Stimulated activated naive CD8-positive, alpha-beta T cell treated with anti-CD3 and anti-CD28 coated beads, Interleukin-15, Interleukin-2, amounts not matched to agents 100 U/mL and 50 U/mL, for 24 hours (primary cell): Measurements from ENCODE around the gene CDC25A.
"Not testable (repeated sequence)": the region's sequence is repeated elsewhere in the genome, so short reads cannot be mapped to it uniquely, and the experiment has no call there.

ENCODE experiments used
- ATAC-seq: fragments of 150-1000 bp; cut with Tn5 transposase; one replicate; pipeline ENCODE4 v1.10.0; 2021
- DNase-seq: peaks from one replicate; pipeline ENCODE4 v3.0.0; 2021

CDC25A gene

GRCh38 chr3:48188266-48189201, at the start of gene CDC25A:
CDC25A (minus strand) TSS chr3:48188417; CDS start chr3:48187947, 470 bp downstream.
- peak; percentile 99 for ATAC-seq
- DNase-seq: peak; percentile 93

- no peak for DNase-seq
- ATAC-seq: no peak
Measured at GRCh38 chr3:48236531-48236930, 48.3 kb upstream of the CDC25A start.

GRCh38 chr3:48233542-48233941, 45.3 kb upstream of the CDC25A start:
- DNase-seq (no peak), ATAC-seq (no peak)

- peak; percentile 99 for ATAC-seq
- peak; percentile 72 for DNase-seq
Measured at GRCh38 chr3:48232734-48233133, 44.5 kb upstream of the CDC25A start.

- ATAC-seq (no peak), DNase-seq (no peak)
Measured at GRCh38 chr3:48232232-48232631, 44.0 kb upstream of the CDC25A start.

GRCh38 chr3:48226939-48227338, 38.7 kb upstream of the CDC25A start:
- no peak for DNase-seq
- ATAC-seq: no peak

GRCh38 chr3:48225587-48225986, 37.4 kb upstream of the CDC25A start:
- DNase-seq: no peak
- no peak for ATAC-seq

- DNase-seq (no peak), ATAC-seq (peak; percentile 15)
Measured at GRCh38 chr3:48222616-48223513, 34.6 kb upstream of the CDC25A start, which contains the start of gene CAMP. CAMP (plus strand) TSS chr3:48223495; CDS start chr3:48223512, 17 bp downstream.

- ATAC-seq (no peak), DNase-seq (no peak)
Measured at GRCh38 chr3:48220746-48221145, 32.5 kb upstream of the CDC25A start.

GRCh38 chr3:48219543-48219942, 31.3 kb upstream of the CDC25A start:
- no peak for ATAC-seq
- DNase-seq: no peak

- no peak for DNase-seq
- no peak for ATAC-seq
Measured at GRCh38 chr3:48218537-48218936, 30.3 kb upstream of the CDC25A start.

GRCh38 chr3:48217449-48217848, 29.2 kb upstream of the CDC25A start:
- ATAC-seq (no peak), DNase-seq (no peak)

- no peak for DNase-seq
- no peak for ATAC-seq
Measured at GRCh38 chr3:48215876-48216275, 27.7 kb upstream of the CDC25A start.

GRCh38 chr3:48215466-48215865, 27.2 kb upstream of the CDC25A start:
- ATAC-seq (no peak), DNase-seq (no peak)

- DNase-seq: no peak
- no peak for ATAC-seq
Measured at GRCh38 chr3:48215019-48215418, 26.8 kb upstream of the CDC25A start.

GRCh38 chr3:48214225-48214624, 26.0 kb upstream of the CDC25A start:
- no peak for ATAC-seq
- no peak for DNase-seq

GRCh38 chr3:48211776-48212175, 23.6 kb upstream of the CDC25A start:
- not testable (repeated sequence) for DNase-seq, ATAC-seq

- DNase-seq, ATAC-seq: not testable (repeated sequence)
Measured at GRCh38 chr3:48210534-48210933, 22.3 kb upstream of the CDC25A start.

GRCh38 chr3:48209445-48209844, 21.2 kb upstream of the CDC25A start:
- ATAC-seq (no peak), DNase-seq (no peak)

GRCh38 chr3:48208076-48208475, 19.9 kb upstream of the CDC25A start:
- ATAC-seq (no peak), DNase-seq (no peak)

GRCh38 chr3:48202632-48203031, 14.4 kb upstream of the CDC25A start:
- ATAC-seq: no peak
- no peak for DNase-seq

GRCh38 chr3:48199117-48199516, 10.9 kb upstream of the CDC25A start:
- no peak for DNase-seq

GRCh38 chr3:48196611-48197010, 8.4 kb upstream of the CDC25A start:
- DNase-seq (no peak), ATAC-seq (no peak)

More at GRCh38 chr3:48199117-48199516, 10.9 kb upstream of the CDC25A start:
- ATAC-seq: no peak
